SK-N-SH treated with all-trans-retinoic acid at 6 μM for 48 hours (cell line): ENCODE data around the gene TWF1.

ENCODE experiments used
- ATAC-seq: fragments of 200-7000 bp; cut with Tn5 transposase; 3 replicates; pipeline ENCODE4 v1.9.1; 2020; ENCODE audit warnings: mild to moderate bottlenecking, moderate library complexity
- ARNTL ChIP-seq: fragments of 450-650 bp; formaldehyde crosslinking; IDR thresholded peaks from 2 replicates; pipeline ENCODE4 v1.5.0; 2020; ENCODE audit warnings: low read depth, mild to moderate bottlenecking, moderate library complexity, borderline replicate concordance
- BACH2 ChIP-seq: fragments of 250-450 bp; sonication (Bioruptor Pico); IDR thresholded peaks from 2 replicates; pipeline ENCODE4 v1.9.0; 2021; ENCODE audit warnings: mild to moderate bottlenecking, borderline replicate concordance
- CSDC2 ChIP-seq: fragments of 250-450 bp; sonication (Bioruptor Pico); IDR thresholded peaks from 2 replicates; pipeline ENCODE4 v1.5.0; 2020; ENCODE audit warnings: mild to moderate bottlenecking, moderate library complexity
- ESRRG ChIP-seq: fragments of 250-450 bp; sonication (Bioruptor Pico); IDR thresholded peaks from 2 replicates; pipeline ENCODE4 v1.6.1; 2021; ENCODE audit warnings: mild to moderate bottlenecking
- GLIS3 ChIP-seq: fragments of 250-450 bp; sonication (Bioruptor Pico); IDR thresholded peaks from 2 replicates; pipeline ENCODE4 v1.5.0; 2020; ENCODE audit warnings: mild to moderate bottlenecking, moderate library complexity
- OSR1 ChIP-seq: fragments of 250-450 bp; sonication (Bioruptor Pico); IDR thresholded peaks from 2 replicates; pipeline ENCODE4 v1.8.0; 2022; ENCODE audit warnings: moderate library complexity, mild to moderate bottlenecking, inconsistent platforms
- PPARA ChIP-seq: fragments of 250-450 bp; sonication (Bioruptor Pico); IDR thresholded peaks from 2 replicates; pipeline ENCODE4 v1.5.0; 2020; ENCODE audit warnings: mild to moderate bottlenecking, borderline replicate concordance
- RARB ChIP-seq: fragments of 250-450 bp; sonication (Bioruptor Pico); IDR thresholded peaks from 2 replicates; pipeline ENCODE4 v1.8.0; 2021; ENCODE audit warnings: mild to moderate bottlenecking, moderate library complexity
- SNAI2 ChIP-seq: fragments of 250-450 bp; sonication (Bioruptor Pico); IDR thresholded peaks from 2 replicates; pipeline ENCODE4 v1.5.0; 2020; ENCODE audit warnings: mild to moderate bottlenecking, moderate library complexity
- TCF4 ChIP-seq: fragments of 250-450 bp; sonication (Bioruptor Pico); IDR thresholded peaks from 2 replicates; pipeline ENCODE4 v1.8.0; 2021; ENCODE audit warnings: mild to moderate bottlenecking, moderate library complexity, borderline replicate concordance
- TOX ChIP-seq: fragments of 250-450 bp; sonication (Bioruptor Pico); IDR thresholded peaks from 2 replicates; pipeline ENCODE4 v1.8.0; 2021; ENCODE audit warnings: mild to moderate bottlenecking, moderate library complexity, borderline replicate concordance
- TSHZ2 ChIP-seq: fragments of 250-450 bp; sonication (Bioruptor Pico); IDR thresholded peaks from 2 replicates; pipeline ENCODE4 v1.5.0; 2020; ENCODE audit warnings: mild to moderate bottlenecking, moderate library complexity
- ZC3H10 ChIP-seq: fragments of 250-450 bp; sonication (Bioruptor Pico); IDR thresholded peaks from 2 replicates; pipeline ENCODE4 v1.5.1; 2021; ENCODE audit warnings: mild to moderate bottlenecking, moderate library complexity
- ZFP3 ChIP-seq: fragments of 250-450 bp; sonication (Bioruptor Pico); IDR thresholded peaks from 2 replicates; pipeline ENCODE4 v1.5.0; 2020; ENCODE audit warnings: mild to moderate bottlenecking, moderate library complexity
- ZFP30 ChIP-seq: fragments of 450-650 bp; formaldehyde crosslinking; IDR thresholded peaks from 2 replicates; pipeline ENCODE4 v1.5.0; 2022; ENCODE audit warnings: mild to moderate bottlenecking, moderate library complexity
- ZNF8 ChIP-seq: fragments of 450-650 bp; formaldehyde crosslinking; IDR thresholded peaks from 2 replicates; pipeline ENCODE4 v1.5.0; 2020; ENCODE audit warnings: mild to moderate bottlenecking, moderate library complexity
- TF ChIP-seq, protein P1 (sequence below): fragments of 250-450 bp; sonication (Bioruptor Pico); IDR thresholded peaks from 2 replicates; pipeline ENCODE4 v1.8.0; 2020; ENCODE audit warnings: mild to moderate bottlenecking, moderate library complexity, borderline replicate concordance
- TF ChIP-seq, protein P2 (sequence below): fragments of 250-450 bp; sonication (Bioruptor Pico); IDR thresholded peaks from 2 replicates; pipeline ENCODE4 v1.8.0; 2021; ENCODE audit warnings: low read depth, mild to moderate bottlenecking, moderate library complexity, borderline replicate concordance
- TF ChIP-seq, protein P3 (sequence below): fragments of 250-450 bp; sonication (Bioruptor Pico); IDR thresholded peaks from 2 replicates; pipeline ENCODE4 v1.5.1; 2021; ENCODE audit warnings: mild to moderate bottlenecking, moderate library complexity
- TF ChIP-seq, protein P4 (sequence below): fragments of 250-450 bp; sonication (Bioruptor Pico); IDR thresholded peaks from 2 replicates; pipeline ENCODE4 v1.5.1; 2020; ENCODE audit warnings: low read depth, mild to moderate bottlenecking, moderate library complexity

TWF1 gene

DNA sequence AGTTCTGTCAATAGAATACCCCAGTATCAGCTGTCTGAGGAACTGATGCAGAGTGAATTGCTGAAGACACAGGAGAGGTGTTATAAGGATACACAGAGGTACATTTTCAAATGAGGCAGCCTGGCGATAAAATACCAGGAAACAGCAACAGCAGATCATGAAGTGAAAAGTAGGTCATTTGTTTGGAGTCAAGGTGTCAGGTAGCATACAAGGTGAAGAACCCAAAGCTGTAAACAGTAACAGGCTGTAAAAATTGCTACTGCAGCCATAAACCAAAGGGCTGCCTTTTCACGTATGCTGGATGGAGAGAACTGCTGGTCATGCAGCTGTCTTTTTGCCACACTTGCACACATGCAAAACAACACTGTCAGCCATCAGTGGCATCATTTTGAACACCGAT lies 9.3 kb upstream of the TWF1 start:
- ATAC-seq: no peak
- TF ChIP-seq ZNF8 (CRISPR knock-in tag) (no peak), SNAI2 (no peak)

GRCh38 chr12:43812926-43813325 lies 6.8 kb upstream of the TWF1 start:
- TF ChIP-seq, protein P1, sequence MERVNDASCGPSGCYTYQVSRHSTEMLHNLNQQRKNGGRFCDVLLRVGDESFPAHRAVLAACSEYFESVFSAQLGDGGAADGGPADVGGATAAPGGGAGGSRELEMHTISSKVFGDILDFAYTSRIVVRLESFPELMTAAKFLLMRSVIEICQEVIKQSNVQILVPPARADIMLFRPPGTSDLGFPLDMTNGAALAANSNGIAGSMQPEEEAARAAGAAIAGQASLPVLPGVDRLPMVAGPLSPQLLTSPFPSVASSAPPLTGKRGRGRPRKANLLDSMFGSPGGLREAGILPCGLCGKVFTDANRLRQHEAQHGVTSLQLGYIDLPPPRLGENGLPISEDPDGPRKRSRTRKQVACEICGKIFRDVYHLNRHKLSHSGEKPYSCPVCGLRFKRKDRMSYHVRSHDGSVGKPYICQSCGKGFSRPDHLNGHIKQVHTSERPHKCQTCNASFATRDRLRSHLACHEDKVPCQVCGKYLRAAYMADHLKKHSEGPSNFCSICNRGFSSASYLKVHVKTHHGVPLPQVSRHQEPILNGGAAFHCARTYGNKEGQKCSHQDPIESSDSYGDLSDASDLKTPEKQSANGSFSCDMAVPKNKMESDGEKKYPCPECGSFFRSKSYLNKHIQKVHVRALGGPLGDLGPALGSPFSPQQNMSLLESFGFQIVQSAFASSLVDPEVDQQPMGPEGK (CRISPR knock-in tag): no peak
- TF ChIP-seq PPARA (CRISPR knock-in tag) (no peak), ZNF8 (CRISPR knock-in tag) (no peak), GLIS3 (no peak), ARNTL (no peak)
- TF ChIP-seq, protein P2, sequence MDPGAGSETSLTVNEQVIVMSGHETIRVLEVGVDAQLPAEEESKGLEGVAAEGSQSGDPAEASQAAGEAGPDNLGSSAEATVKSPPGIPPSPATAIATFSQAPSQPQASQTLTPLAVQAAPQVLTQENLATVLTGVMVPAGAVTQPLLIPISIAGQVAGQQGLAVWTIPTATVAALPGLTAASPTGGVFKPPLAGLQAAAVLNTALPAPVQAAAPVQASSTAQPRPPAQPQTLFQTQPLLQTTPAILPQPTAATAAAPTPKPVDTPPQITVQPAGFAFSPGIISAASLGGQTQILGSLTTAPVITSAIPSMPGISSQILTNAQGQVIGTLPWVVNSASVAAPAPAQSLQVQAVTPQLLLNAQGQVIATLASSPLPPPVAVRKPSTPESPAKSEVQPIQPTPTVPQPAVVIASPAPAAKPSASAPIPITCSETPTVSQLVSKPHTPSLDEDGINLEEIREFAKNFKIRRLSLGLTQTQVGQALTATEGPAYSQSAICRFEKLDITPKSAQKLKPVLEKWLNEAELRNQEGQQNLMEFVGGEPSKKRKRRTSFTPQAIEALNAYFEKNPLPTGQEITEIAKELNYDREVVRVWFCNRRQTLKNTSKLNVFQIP (CRISPR knock-in tag): no peak
- TF ChIP-seq, protein P3, sequence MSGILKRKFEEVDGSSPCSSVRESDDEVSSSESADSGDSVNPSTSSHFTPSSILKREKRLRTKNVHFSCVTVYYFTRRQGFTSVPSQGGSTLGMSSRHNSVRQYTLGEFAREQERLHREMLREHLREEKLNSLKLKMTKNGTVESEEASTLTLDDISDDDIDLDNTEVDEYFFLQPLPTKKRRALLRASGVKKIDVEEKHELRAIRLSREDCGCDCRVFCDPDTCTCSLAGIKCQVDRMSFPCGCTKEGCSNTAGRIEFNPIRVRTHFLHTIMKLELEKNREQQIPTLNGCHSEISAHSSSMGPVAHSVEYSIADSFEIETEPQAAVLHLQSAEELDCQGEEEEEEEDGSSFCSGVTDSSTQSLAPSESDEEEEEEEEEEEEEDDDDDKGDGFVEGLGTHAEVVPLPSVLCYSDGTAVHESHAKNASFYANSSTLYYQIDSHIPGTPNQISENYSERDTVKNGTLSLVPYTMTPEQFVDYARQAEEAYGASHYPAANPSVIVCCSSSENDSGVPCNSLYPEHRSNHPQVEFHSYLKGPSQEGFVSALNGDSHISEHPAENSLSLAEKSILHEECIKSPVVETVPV (CRISPR knock-in tag): no peak
- ATAC-seq: no peak

GRCh38 chr12:43812057-43812456 lies 5.9 kb upstream of the TWF1 start:
- TF ChIP-seq ZNF8 (CRISPR knock-in tag): no peak
- TF ChIP-seq, protein P4, sequence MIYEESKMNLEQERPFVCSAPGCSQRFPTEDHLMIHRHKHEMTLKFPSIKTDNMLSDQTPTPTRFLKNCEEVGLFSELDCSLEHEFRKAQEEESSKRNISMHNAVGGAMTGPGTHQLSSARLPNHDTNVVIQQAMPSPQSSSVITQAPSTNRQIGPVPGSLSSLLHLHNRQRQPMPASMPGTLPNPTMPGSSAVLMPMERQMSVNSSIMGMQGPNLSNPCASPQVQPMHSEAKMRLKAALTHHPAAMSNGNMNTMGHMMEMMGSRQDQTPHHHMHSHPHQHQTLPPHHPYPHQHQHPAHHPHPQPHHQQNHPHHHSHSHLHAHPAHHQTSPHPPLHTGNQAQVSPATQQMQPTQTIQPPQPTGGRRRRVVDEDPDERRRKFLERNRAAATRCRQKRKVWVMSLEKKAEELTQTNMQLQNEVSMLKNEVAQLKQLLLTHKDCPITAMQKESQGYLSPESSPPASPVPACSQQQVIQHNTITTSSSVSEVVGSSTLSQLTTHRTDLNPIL (CRISPR knock-in tag): no peak
- TF ChIP-seq ZC3H10 (CRISPR knock-in tag): no peak
- TF ChIP-seq TCF4 (CRISPR knock-in tag): no peak
- no peak for TF ChIP-seq SNAI2
- TF ChIP-seq OSR1 (CRISPR knock-in tag): no peak
- TF ChIP-seq, protein P1 (CRISPR knock-in tag): no peak
- no peak for TF ChIP-seq ARNTL
- TF ChIP-seq ESRRG (CRISPR knock-in tag): no peak
- TF ChIP-seq ZFP30 (CRISPR knock-in tag): no peak
- no peak for TF ChIP-seq CSDC2 (CRISPR knock-in tag)
- ATAC-seq: no peak

- ATAC-seq: no peak
- no peak for TF ChIP-seq CSDC2 (CRISPR knock-in tag)
- TF ChIP-seq ARNTL: no peak
Measured at GRCh38 chr12:43807386-43807785, 1.3 kb upstream of the TWF1 start.

DNA sequence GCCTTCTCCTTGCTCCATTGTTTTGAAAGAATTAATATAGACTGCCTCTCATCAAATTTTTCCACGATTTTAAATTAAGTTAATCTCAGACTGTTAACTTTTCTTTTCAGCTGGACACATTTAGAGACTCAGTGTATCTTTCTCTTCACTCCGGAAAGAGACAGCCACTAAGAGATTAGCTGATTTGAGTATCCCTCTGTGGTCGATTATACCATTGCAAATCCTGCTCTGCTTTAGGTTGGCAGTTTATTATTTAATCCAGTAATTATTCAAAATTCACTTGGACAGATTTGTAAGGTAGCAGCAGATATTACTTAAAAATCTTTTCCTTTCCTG lies 588 bp upstream of the TWF1 start:
- no peak for ATAC-seq
- TF ChIP-seq TCF4 (CRISPR knock-in tag) (no peak), TSHZ2 (CRISPR knock-in tag) (no peak), RARB (no peak), ZC3H10 (CRISPR knock-in tag) (no peak), OSR1 (CRISPR knock-in tag) (no peak), ZFP3 (no peak), ARNTL (no peak), TOX (no peak), SNAI2 (no peak), BACH2 (no peak), ESRRG (CRISPR knock-in tag) (no peak)
- TF ChIP-seq, protein P1 (CRISPR knock-in tag): no peak
- TF ChIP-seq, protein P4 (CRISPR knock-in tag): no peak
